CD1c-positive myeloid dendritic cell (primary cell): ENCODE data around the gene ATAD2B.
"Not testable (repeated sequence)": the region's sequence is repeated elsewhere in the genome, so short reads cannot be mapped to it uniquely, and the experiment has no call there.

Source experiments
- DNase-seq: peaks from one replicate; pipeline ENCODE4 v3.0.0-alpha.2; 2016; ENCODE audit errors: extremely low spot score

The ATAD2B gene

GRCh38 chr2:23791030-23791429, 135.9 kb downstream of the ATAD2B start:
- DNase-seq, result no peak

DNA sequence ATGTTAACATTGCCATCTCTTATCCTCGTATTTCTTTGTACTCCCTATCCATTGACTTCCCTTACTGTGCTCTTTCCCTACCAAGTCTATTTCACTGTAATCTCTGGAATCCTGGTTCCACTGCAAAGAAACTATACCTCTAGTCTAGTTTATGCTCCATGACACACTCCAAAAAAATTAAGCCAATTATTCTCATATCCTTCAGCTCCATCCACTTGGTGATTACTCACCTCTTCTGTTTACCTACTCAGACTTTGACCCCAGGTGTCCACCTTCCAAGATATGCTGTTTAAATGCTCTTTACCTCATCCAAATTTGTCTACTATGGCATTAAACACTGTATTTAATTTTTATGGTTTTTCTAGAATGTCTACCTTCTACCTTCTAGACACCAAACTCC, 137.9 kb downstream of the ATAD2B start:
- no peak for DNase-seq

GRCh38 chr2:23788100-23788499, 138.8 kb downstream of the ATAD2B start:
- DNase-seq, result peak; percentile 11

- DNase-seq, result no peak
These were observed 142.0 kb downstream of the ATAD2B start for GRCh38 chr2:23784971-23785370.

DNA sequence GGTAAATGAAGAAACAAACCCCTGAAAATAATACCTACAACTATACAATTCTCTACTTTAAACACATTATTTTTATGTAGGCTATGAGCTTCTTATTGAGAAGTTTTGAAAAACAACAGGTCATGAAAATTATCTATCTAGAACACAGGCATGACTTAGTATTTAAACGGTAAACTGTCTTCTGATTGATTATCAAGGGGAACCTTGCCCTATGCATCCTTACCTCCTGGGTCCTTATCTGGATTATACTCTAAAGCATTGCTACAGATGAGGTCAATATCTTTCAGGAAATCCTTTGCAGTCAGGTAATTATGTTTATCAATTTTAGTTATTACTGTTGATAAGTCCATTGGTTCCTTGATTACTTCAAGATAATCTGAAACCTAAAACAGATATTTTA, 144.3 kb downstream of the ATAD2B start:
- DNase-seq, result no peak

DNA sequence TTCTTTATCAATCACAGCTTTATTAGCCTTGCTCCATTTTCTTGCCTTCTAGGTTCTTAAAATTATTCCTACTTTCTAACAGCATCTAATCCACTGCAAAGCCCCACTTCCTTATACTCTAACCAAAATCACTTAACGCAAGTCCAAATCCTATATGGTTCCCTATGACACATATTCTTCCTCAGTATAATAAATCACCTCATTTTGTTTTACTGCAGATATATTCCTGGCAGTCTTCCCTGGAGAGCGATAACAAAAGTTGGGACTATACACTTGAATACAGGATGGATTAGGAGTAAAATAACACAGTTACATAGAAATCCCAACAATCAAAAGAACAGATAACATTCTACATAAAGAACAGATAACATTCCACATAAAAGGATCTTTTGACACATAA, 144.8 kb downstream of the ATAD2B start:
- no peak for DNase-seq

DNA sequence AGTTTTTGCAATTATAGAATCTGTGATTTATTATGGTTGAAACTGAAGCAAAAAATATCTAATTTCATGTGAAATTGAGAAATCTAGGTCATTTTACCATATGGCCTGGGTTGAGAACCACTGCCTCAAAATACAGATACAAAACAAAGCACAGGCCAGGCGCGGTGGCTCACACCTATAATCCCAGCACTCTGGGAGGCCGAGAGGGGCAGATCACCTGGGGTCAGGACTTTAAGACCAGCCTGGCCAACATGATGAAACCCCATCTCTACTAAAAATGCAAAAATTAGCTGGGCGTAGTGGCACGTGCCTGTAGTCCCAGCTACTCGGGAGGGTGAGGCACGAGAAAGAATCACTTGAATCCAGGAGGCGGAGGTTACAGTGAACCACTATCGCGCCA, 146.5 kb downstream of the ATAD2B start:
- not testable (repeated sequence) for DNase-seq

DNA sequence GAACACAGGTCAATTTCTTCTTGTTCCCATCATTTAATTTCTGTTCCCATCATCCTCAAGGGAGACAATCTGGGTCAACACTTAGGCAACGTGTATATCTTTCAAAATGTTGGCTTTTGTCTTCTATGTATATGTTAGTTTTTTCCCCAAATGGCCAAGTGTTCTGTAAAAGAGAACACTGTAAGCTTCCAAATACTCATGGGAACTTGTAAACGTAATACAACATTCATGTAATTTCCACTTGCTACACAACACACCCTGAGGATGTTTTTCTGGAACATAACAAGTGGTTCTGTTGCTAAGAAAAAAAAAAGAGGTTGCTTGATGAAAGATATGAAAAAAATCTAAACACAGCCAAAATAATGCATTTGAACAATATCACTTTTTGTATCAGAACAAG, 149.1 kb downstream of the ATAD2B start:
- DNase-seq, result no peak

DNA sequence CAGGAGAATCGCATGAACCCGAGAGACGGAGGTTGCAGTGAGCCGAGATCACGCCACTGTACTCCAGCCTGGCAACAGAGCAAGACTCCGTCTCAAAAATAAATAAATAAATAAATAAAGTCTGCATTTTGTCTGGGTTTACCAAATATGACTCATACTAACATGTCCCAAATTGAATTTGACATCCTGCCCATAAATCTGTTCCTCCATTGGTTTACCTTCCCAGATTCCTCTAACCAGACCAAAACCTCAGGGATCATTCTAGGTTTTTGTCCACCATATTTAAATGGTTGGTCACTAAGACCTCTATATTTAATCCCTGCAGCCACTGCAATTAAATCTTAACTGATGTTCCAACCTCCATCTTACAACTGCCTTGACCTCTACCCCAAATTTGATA, 150.9 kb downstream of the ATAD2B start:
- no peak for DNase-seq

DNA sequence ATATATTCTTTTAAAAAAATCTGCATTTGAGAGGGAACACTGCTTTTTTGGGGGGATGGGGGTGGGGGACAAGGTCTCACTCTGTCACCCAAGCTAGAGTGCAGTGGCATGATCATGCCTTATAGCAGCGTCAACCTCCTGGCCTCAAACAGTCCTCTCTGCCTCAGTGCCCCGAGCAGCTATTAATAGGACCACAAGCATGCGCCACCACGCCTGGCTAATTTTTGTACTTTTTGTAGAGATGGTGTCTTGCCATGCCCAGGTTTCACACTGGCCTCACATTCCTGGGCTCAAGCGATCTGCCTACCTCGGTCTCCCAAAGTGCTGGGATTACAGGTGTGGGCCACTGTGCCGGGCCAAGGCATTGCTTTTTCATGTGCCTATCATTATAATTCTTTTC, 154.2 kb downstream of the ATAD2B start:
- DNase-seq, result no peak

GRCh38 chr2:23772056-23772455, 154.9 kb downstream of the ATAD2B start:
- no peak for DNase-seq

DNA sequence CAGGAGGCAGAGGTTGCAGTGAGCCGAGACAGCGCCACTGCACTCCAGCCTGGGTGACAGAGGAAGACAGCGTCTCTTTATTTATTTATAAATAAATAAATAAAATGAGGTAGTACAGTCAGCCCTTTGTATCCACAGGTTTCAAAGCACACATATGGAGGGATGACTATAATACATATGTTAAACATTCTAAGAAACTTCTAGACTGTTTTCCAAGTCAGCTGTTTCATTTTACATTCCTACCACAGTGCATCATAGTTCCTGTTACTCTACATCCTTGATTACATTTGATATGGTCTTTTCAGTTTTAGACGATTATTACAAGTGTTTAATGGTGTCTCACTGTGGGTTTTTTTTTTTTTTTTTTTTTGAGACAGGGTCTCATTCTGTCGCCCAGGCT, 157.6 kb downstream of the ATAD2B start:
- DNase-seq, result no peak

- DNase-seq, result peak; percentile 52
These were observed 158.9 kb downstream of the ATAD2B start for GRCh38 chr2:23767876-23768621.

- DNase-seq, result no peak
These were observed 164.8 kb downstream of the ATAD2B start for GRCh38 chr2:23762141-23762540.

GRCh38 chr2:23761638-23762037, 165.3 kb downstream of the ATAD2B start:
- DNase-seq, result peak; percentile 39

GRCh38 chr2:23760736-23761135, 166.2 kb downstream of the ATAD2B start:
- DNase-seq, result no peak

GRCh38 chr2:23757686-23758433, 169.1 kb downstream of the ATAD2B start:
- peak; percentile 70 for DNase-seq

- no peak for DNase-seq
These were observed 170.2 kb downstream of the ATAD2B start for GRCh38 chr2:23756593-23757292.

- no peak for DNase-seq
These were observed 172.0 kb downstream of the ATAD2B start for GRCh38 chr2:23754970-23755369.

GRCh38 chr2:23753291-23754010, 173.5 kb downstream of the ATAD2B start:
- no peak for DNase-seq

DNA sequence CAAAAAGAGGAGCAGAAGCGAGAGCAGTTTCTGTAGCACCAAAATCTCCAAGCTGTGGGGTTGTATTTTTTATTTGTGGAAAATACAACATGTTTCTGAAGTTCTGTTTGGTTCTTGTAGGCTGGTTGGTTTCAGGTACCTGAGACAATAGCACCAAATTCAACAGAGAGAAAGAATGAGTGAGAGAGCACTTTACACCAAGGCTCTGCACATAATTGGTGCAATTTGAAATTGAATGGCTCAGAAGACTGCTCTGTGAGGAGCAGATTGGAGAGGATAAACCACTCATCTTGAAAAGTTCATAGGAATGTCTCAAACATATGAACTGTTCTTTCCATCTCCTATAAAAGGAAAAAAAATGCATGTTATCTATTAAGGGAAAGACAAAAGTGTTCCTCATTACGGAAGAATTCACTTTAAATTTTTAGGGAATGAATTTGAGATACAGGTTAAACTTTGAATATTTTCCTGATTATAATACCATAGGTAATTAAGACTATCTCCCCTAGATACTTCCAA, 175.1 kb downstream of the ATAD2B start:
- no peak for DNase-seq
